GM12878 (cell line): ENCODE measurements around the gene ASB8. TPM values are rescaled to one million over a fixed set of nuclear protein-coding genes. Genes with fewer than 3 reads are reported as not detected.

Experiments
- ATAC-seq: fragments of 200-7000 bp; cut with Tn5 transposase; 3 replicates; pipeline ENCODE4 v1.9.1; 2020; ENCODE audit warnings: mild to moderate bottlenecking, moderate library complexity
- BruUV-seq: library from RNA; stranded (reverse); fragments of 400-500 nt; replicated peaks from 2 replicates; lab custom pipeline; 2021; lab: Mats Ljungman, UMichigan
- CTCF ChIA-PET: fragments of 300-600 bp; sonication (Branson Sonifier 250); formaldehyde crosslinking; extraction: SDS; loops from one replicate; lab custom pipeline; 2021; ENCODE audit warnings: inconsistent platforms; lab: Yijun Ruan, JAX
- POLR2A ChIA-PET: fragments of 350-600 bp; formaldehyde crosslinking; extraction: SDS; loops from one replicate; lab custom pipeline; 2021; ENCODE audit warnings: inconsistent platforms; lab: Charles Lee
- RAD21 ChIA-PET: fragments of 300-600 bp; sonication (Branson Sonifier 250); formaldehyde crosslinking; loops from one replicate; lab custom pipeline; 2023; ENCODE audit warnings: antibody characterized with exemption; ENCODE audit not compliant: unreplicated experiment; lab: Charles Lee
- SMC1A ChIA-PET: fragments of 300-600 bp; sonication (Branson Sonifier 250); formaldehyde crosslinking; loops from one replicate; lab custom pipeline; 2023; ENCODE audit not compliant: unreplicated experiment, uncharacterized antibody; lab: Charles Lee
- DNase-seq: peaks from one replicate; pipeline ENCODE4 v3.0.0-alpha.2; 2011; ENCODE audit warnings: low read depth, low spot score
- FAIRE-seq: peaks from 3 replicates; lab custom pipeline; 2011; peaks lifted over from hg19 to GRCh38; lab: Jason Lieb, UNC
- H2AFZ ChIP-seq: 2 replicates; pipeline ENCODE4 v1.6.0; 2011; ENCODE audit warnings: low read depth, low read length, control low read depth; ENCODE audit not compliant: control insufficient read depth
- H3K27ac ChIP-seq: 2 replicates; pipeline ENCODE4 v1.5.1; 2011; ENCODE audit warnings: control low read depth; ENCODE audit not compliant: control insufficient read depth, insufficient read depth
- H3K27me3 ChIP-seq, 2 experiments: replicated peaks in 1 of 2; 2 replicates each; pipeline versions ENCODE4 v1.6.0 to v1.6.1; 2011; ENCODE audit warnings: low read length in 1 of 2; ENCODE audit not compliant: control insufficient read depth in 2 of 2, insufficient read depth in 2 of 2
- H3K36me3 ChIP-seq, 2 experiments: 2 replicates each; pipeline ENCODE4 v1.5.1; 2011; ENCODE audit warnings: low read length in 1 of 2; ENCODE audit not compliant: control insufficient read depth in 2 of 2, insufficient read depth in 2 of 2
- H3K4me1 ChIP-seq: 2 replicates; pipeline ENCODE4 v1.6.1; 2011; ENCODE audit warnings: mild to moderate bottlenecking, low read length, moderate library complexity, mixed read lengths; ENCODE audit not compliant: control insufficient read depth, insufficient read depth
- H3K4me2 ChIP-seq: 2 replicates; pipeline ENCODE4 v1.6.0; 2011; ENCODE audit warnings: control low read depth; ENCODE audit not compliant: control insufficient read depth, insufficient read depth
- H3K4me3 ChIP-seq: fragments of 200-600 bp; sonication (generic); 2 replicates; pipeline ENCODE4 v1.5.1; 2016
- H3K79me2 ChIP-seq: 2 replicates; pipeline ENCODE4 v1.6.0; 2011; ENCODE audit warnings: low read length; ENCODE audit not compliant: control insufficient read depth, insufficient read depth
- H3K9ac ChIP-seq: 2 replicates; pipeline ENCODE4 v1.8.0; 2011; ENCODE audit warnings: low read length, control low read depth, mixed read lengths; ENCODE audit not compliant: control insufficient read depth, insufficient read depth
- H3K9me3 ChIP-seq: replicated peaks from 3 replicates; pipeline ENCODE4 v1.5.1; 2011; ENCODE audit warnings: mild to moderate bottlenecking, low read length; ENCODE audit not compliant: control insufficient read depth, insufficient read depth
- H4K20me1 ChIP-seq: 2 replicates; pipeline ENCODE4 v1.6.0; 2011; ENCODE audit not compliant: control insufficient read depth, insufficient read depth
- KAT2A ChIP-seq: conservative IDR thresholded peaks from 2 replicates; pipeline ENCODE4 v1.6.1; 2011; ENCODE audit warnings: low read depth, low read length; ENCODE audit not compliant: control insufficient read depth
- MTA2 ChIP-seq: fragments of 450-650 bp; IDR thresholded peaks from 2 replicates; pipeline ENCODE4 v1.6.1; 2016; ENCODE audit warnings: low read depth, mild to moderate bottlenecking, moderate library complexity
- MYB ChIP-seq: fragments of 150-350 bp; IDR thresholded peaks from 2 replicates; pipeline ENCODE4 v1.6.1; 2014; ENCODE audit warnings: mild to moderate bottlenecking, low read depth, low read length, borderline replicate concordance
- NR2C2 ChIP-seq: IDR thresholded peaks from 2 replicates; pipeline ENCODE4 v1.6.1; 2011; ENCODE audit warnings: borderline replicate concordance, low read depth; ENCODE audit not compliant: control insufficient read depth, insufficient read length
- WRNIP1 ChIP-seq: IDR thresholded peaks from 2 replicates; pipeline ENCODE4 v1.6.1; 2011; ENCODE audit warnings: low read depth, low read length, improper control_type of control experiment, borderline replicate concordance
- YBX1 ChIP-seq: fragments of 450-650 bp; IDR thresholded peaks from 2 replicates; pipeline ENCODE4 v1.6.1; 2016; ENCODE audit warnings: antibody characterized with exemption
- ZSCAN29 ChIP-seq: fragments of 450-650 bp; IDR thresholded peaks from 2 replicates; pipeline ENCODE4 v1.6.1; 2017; ENCODE audit warnings: mild to moderate bottlenecking, moderate library complexity
- WGBS: methylation state at CpG from one replicate; pipeline ENCODE4 v1.1.6; 2016; ENCODE audit warnings: low lambda C conversion rate; ENCODE audit not compliant: insufficient replicate concordance, insufficient coverage; ENCODE audit errors: missing lambda C conversion rate; 5-methylcytosine and 5-hydroxymethylcytosine counted together
- in situ Hi-C: fragments of 300-500 bp; cut with MboI; formaldehyde crosslinking; loops from 9 replicates; pipeline ENCODE4 v1.14.3; 2018; ENCODE audit warnings: mixed read lengths
- intact Hi-C: fragments of 100-400 bp; cut with micrococcal nuclease; formaldehyde crosslinking; loops from one replicate; pipeline ENCODE4 v1.14.2; 2022; ENCODE audit not compliant: unreplicated experiment
- polyA plus RNA-seq, 11 experiments: library from polyadenylated mRNA; depleted of rRNA in 4 of 11; unstranded in 6 of 11; stranded (reverse) in 5 of 11; fragments of >200 nt; fragmentation: Nextera tagmentation in 4 of 11; fragmentation: Illumina TruSeq in 1 of 11; extraction: Ambion mirVana in 4 of 11; extraction: Trizol in 1 of 11; gene quantifications; 1 replicate in 1 of 11; 2 replicates in 10 of 11; pipeline versions ENCODE4 v1.2.1 to v1.2.3, GENCODE V29; 2011 to 2016; ENCODE audit warnings: inconsistent platforms in 2 of 11, missing spikeins in 2 of 11, low read depth in 1 of 11
- total RNA-seq, 4 experiments: library from RNA; depleted of rRNA in 3 of 4; stranded (reverse); fragments of >200 nt in 3 of 4; fragmentation: Illumina TruSeq in 1 of 4; extraction: Trizol in 1 of 4; gene quantifications; 2 replicates each; pipeline versions ENCODE4 v1.2.1 to v1.2.3, GENCODE V29; 2013 to 2021
- TF ChIP-seq, protein P1 (sequence below): IDR thresholded peaks from 2 replicates; pipeline ENCODE4 v1.6.1; 2011; ENCODE audit warnings: borderline replicate concordance, low read depth, mild to moderate bottlenecking, moderate library complexity, mixed read lengths, low read length; ENCODE audit not compliant: insufficient read depth; ENCODE audit errors: extremely low read length
- TF ChIP-seq, protein P2 (sequence below): fragments of 450-650 bp; IDR thresholded peaks from 2 replicates; pipeline ENCODE4 v1.6.1; 2017; ENCODE audit warnings: mild to moderate bottlenecking, moderate library complexity
- TF ChIP-seq, protein P3 (sequence below): IDR thresholded peaks from 2 replicates; pipeline ENCODE4 v1.6.1; 2011; ENCODE audit warnings: borderline replicate concordance, low read depth, mild to moderate bottlenecking, moderate library complexity, low read length; ENCODE audit not compliant: insufficient read depth, poor library complexity, severe bottlenecking
- TF ChIP-seq, protein P4 (sequence below): IDR thresholded peaks from 2 replicates; pipeline ENCODE4 v1.6.1; 2012; ENCODE audit warnings: low read depth, low read length, improper control_type of control experiment
- TF ChIP-seq, protein P5 (sequence below): fragments of 450-650 bp; IDR thresholded peaks from 2 replicates; pipeline ENCODE4 v1.6.1; 2016; ENCODE audit warnings: mild to moderate bottlenecking, moderate library complexity, borderline replicate concordance

Gene ASB8
- total and polyA plus RNA-seq, 10 of the 15 experiments (the other 5 are each of a cell fraction or from before 2014, with no cell fraction given): 23.7 to 48.0 (median 29.1) TPM

DNA sequence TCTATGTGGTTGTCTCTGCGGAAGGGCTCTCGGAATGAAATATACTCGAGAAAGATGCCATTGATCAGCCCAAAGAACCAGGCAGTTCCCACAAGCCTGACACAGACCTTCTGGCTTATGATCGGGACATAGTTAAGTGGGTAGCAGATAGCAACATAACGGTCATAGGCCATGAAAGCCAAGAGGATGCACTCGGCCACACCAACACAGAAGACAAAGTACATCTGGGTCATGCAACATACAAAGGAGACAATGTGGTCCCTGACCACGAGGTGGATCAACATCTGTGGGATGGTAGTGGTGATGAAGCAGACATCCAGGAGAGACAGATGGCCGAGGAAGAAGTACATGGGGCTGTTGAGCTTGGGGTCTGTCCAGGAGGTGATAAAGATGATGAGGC is 45.5 kb upstream of the ASB8 start:
- no peak for FAIRE-seq
- TF ChIP-seq, protein P1, sequence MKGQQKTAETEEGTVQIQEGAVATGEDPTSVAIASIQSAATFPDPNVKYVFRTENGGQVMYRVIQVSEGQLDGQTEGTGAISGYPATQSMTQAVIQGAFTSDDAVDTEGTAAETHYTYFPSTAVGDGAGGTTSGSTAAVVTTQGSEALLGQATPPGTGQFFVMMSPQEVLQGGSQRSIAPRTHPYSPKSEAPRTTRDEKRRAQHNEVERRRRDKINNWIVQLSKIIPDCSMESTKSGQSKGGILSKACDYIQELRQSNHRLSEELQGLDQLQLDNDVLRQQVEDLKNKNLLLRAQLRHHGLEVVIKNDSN: no peak
- TF ChIP-seq WRNIP1: no peak
- no peak for TF ChIP-seq MYB
- no peak for TF ChIP-seq NR2C2
- TF ChIP-seq, protein P2, sequence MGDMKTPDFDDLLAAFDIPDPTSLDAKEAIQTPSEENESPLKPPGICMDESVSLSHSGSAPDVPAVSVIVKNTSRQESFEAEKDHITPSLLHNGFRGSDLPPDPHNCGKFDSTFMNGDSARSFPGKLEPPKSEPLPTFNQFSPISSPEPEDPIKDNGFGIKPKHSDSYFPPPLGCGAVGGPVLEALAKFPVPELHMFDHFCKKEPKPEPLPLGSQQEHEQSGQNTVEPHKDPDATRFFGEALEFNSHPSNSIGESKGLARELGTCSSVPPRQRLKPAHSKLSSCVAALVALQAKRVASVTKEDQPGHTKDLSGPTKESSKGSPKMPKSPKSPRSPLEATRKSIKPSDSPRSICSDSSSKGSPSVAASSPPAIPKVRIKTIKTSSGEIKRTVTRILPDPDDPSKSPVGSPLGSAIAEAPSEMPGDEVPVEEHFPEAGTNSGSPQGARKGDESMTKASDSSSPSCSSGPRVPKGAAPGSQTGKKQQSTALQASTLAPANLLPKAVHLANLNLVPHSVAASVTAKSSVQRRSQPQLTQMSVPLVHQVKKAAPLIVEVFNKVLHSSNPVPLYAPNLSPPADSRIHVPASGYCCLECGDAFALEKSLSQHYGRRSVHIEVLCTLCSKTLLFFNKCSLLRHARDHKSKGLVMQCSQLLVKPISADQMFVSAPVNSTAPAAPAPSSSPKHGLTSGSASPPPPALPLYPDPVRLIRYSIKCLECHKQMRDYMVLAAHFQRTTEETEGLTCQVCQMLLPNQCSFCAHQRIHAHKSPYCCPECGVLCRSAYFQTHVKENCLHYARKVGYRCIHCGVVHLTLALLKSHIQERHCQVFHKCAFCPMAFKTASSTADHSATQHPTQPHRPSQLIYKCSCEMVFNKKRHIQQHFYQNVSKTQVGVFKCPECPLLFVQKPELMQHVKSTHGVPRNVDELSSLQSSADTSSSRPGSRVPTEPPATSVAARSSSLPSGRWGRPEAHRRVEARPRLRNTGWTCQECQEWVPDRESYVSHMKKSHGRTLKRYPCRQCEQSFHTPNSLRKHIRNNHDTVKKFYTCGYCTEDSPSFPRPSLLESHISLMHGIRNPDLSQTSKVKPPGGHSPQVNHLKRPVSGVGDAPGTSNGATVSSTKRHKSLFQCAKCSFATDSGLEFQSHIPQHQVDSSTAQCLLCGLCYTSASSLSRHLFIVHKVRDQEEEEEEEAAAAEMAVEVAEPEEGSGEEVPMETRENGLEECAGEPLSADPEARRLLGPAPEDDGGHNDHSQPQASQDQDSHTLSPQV: no peak
- no peak for TF ChIP-seq ZSCAN29
- TF ChIP-seq YBX1: no peak
- TF ChIP-seq, protein P3, sequence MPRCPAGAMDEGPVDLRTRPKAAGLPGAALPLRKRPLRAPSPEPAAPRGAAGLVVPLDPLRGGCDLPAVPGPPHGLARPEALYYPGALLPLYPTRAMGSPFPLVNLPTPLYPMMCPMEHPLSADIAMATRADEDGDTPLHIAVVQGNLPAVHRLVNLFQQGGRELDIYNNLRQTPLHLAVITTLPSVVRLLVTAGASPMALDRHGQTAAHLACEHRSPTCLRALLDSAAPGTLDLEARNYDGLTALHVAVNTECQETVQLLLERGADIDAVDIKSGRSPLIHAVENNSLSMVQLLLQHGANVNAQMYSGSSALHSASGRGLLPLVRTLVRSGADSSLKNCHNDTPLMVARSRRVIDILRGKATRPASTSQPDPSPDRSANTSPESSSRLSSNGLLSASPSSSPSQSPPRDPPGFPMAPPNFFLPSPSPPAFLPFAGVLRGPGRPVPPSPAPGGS: no peak
- TF ChIP-seq, protein P4, sequence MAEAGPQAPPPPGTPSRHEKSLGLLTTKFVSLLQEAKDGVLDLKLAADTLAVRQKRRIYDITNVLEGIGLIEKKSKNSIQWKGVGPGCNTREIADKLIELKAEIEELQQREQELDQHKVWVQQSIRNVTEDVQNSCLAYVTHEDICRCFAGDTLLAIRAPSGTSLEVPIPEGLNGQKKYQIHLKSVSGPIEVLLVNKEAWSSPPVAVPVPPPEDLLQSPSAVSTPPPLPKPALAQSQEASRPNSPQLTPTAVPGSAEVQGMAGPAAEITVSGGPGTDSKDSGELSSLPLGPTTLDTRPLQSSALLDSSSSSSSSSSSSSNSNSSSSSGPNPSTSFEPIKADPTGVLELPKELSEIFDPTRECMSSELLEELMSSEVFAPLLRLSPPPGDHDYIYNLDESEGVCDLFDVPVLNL: no peak
- no peak for TF ChIP-seq MTA2
- TF ChIP-seq, protein P5, sequence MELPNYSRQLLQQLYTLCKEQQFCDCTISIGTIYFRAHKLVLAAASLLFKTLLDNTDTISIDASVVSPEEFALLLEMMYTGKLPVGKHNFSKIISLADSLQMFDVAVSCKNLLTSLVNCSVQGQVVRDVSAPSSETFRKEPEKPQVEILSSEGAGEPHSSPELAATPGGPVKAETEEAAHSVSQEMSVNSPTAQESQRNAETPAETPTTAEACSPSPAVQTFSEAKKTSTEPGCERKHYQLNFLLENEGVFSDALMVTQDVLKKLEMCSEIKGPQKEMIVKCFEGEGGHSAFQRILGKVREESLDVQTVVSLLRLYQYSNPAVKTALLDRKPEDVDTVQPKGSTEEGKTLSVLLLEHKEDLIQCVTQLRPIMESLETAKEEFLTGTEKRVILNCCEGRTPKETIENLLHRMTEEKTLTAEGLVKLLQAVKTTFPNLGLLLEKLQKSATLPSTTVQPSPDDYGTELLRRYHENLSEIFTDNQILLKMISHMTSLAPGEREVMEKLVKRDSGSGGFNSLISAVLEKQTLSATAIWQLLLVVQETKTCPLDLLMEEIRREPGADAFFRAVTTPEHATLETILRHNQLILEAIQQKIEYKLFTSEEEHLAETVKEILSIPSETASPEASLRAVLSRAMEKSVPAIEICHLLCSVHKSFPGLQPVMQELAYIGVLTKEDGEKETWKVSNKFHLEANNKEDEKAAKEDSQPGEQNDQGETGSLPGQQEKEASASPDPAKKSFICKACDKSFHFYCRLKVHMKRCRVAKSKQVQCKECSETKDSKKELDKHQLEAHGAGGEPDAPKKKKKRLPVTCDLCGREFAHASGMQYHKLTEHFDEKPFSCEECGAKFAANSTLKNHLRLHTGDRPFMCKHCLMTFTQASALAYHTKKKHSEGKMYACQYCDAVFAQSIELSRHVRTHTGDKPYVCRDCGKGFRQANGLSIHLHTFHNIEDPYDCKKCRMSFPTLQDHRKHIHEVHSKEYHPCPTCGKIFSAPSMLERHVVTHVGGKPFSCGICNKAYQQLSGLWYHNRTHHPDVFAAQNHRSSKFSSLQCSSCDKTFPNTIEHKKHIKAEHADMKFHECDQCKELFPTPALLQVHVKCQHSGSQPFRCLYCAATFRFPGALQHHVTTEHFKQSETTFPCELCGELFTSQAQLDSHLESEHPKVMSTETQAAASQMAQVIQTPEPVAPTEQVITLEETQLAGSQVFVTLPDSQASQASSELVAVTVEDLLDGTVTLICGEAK: no peak
- no peak for TF ChIP-seq KAT2A

More for the DNA sequence above, 45.5 kb upstream of the ASB8 start:
- ChIA-PET CTCF (no interaction called here), POLR2A (no interaction called here), RAD21 (no interaction called here), SMC1A (no interaction called here)
- ATAC-seq (no peak), DNase-seq (no peak)
- H3K4me2 ChIP-seq: no peak overlapping the region
- H3K9ac ChIP-seq: no peak overlapping the region
- in situ Hi-C loops: no loop called here
- peaks cover 13% of the 10 kb centered on the region for H3K79me2 ChIP-seq
- no peaks in the 10 kb centered on the region for H3K36me3 ChIP-seq
- intact Hi-C loops: no loop called here
- H2AFZ ChIP-seq: no peak overlapping the region
- no TSS peak for BruUV-seq
- no peaks in the 10 kb centered on the region for H3K27me3 ChIP-seq
- H3K4me3 ChIP-seq: no peak overlapping the region
- H3K4me1 ChIP-seq: 0 out of 2 replicates have a peak, but pooled peaks cover 2% of the 10 kb centered on the region
- no peaks in the 10 kb centered on the region for H4K20me1 ChIP-seq
- 91% methylated on average over 8 of the region's 8 CpGs for WGBS
- no peak overlapping the region for H3K27ac ChIP-seq
- H3K9me3 ChIP-seq: peaks cover 8% of the 10 kb centered on the region
